Stimulated activated naive B cell treated with anti-CD40 and anti-IgM and Interleukin-4, amounts not matched to agents 10 μg/mL and 1 μg/mL and 100 μg/mL, for 72 hours (primary cell): Measurements from ENCODE around the gene PATE3.

Source experiments
- ATAC-seq, 2 donors: fragments of 150-1000 bp; cut with Tn5 transposase; replicated peaks; 2 replicates each; pipeline ENCODE4 v1.10.0; 2021; ENCODE audit warnings: moderate library complexity in 1 of 2
- DNase-seq: peaks from one replicate; pipeline ENCODE4 v3.0.0; 2021
- H3K27ac Mint-ChIP-seq: one replicate; pipeline ENCODE4 v1.8.0; 2022; ENCODE audit warnings: mild to moderate bottlenecking, mixed read lengths
- H3K27me3 Mint-ChIP-seq, 2 donors: one replicate each; pipeline ENCODE4 v1.8.0; 2022; ENCODE audit warnings: mixed read lengths in 2 of 2
- H3K36me3 Mint-ChIP-seq, 2 donors: one replicate each; pipeline ENCODE4 v1.8.0; 2022; ENCODE audit warnings: mixed read lengths in 2 of 2, mild to moderate bottlenecking in 1 of 2
- H3K4me1 Mint-ChIP-seq, 2 donors: one replicate each; pipeline ENCODE4 v1.8.0; 2022; ENCODE audit warnings: mixed read lengths in 2 of 2, mild to moderate bottlenecking in 1 of 2
- H3K4me3 Mint-ChIP-seq, 2 donors: one replicate each; pipeline ENCODE4 v1.8.0; 2022; ENCODE audit warnings: mild to moderate bottlenecking in 2 of 2, mixed read lengths in 2 of 2, moderate library complexity in 1 of 2
- H3K9me3 Mint-ChIP-seq, 2 donors: one replicate each; pipeline ENCODE4 v1.8.0; 2022; ENCODE audit warnings: mixed read lengths in 2 of 2, mild to moderate bottlenecking in 1 of 2

PATE3 gene

GRCh38 chr11:125784678-125785077 lies 3.2 kb upstream of the PATE3 start:
- Mint-ChIP-seq H3K4me3 (no peak overlapping the region), H3K27me3 (peaks cover 3 to 8% of the 10 kb centered on the region in 2 donors), H3K36me3 (no peaks in the 10 kb centered on the region), H3K4me1 (no peaks in the 10 kb centered on the region), H3K27ac (no peak overlapping the region), H3K9me3 (peaks cover 7 to 9% of the 10 kb centered on the region in 2 donors)
- DNase-seq (no peak), ATAC-seq (no peak)

- H3K9me3 Mint-ChIP-seq = peaks cover 14 to 23% of the 10 kb centered on the region in 2 donors
- no peak overlapping the region for H3K4me3 Mint-ChIP-seq
- DNase-seq = no peak
These were observed 2.9 kb downstream of the PATE3 start for GRCh38 chr11:125790825-125791224.

GRCh38 chr11:125797641-125798040 lies 9.7 kb downstream of the PATE3 start:
- Mint-ChIP-seq H3K36me3 (peaks cover 4% of the 10 kb centered on the region in 2 donors), H3K27me3 (peaks cover 0 to 10% of the 10 kb centered on the region in 2 donors), H3K9me3 (peaks cover 40 to 45% of the 10 kb centered on the region in 2 donors), H3K27ac (no peak overlapping the region), H3K4me1 (no peaks in the 10 kb centered on the region), H3K4me3 (no peak overlapping the region)
- DNase-seq (no peak), ATAC-seq (no peak)

More at GRCh38 chr11:125790825-125791224, 2.9 kb downstream of the PATE3 start:
- ATAC-seq = no peak
- Mint-ChIP-seq H3K27me3 (peaks cover 0 to 6% of the 10 kb centered on the region in 2 donors), H3K4me1 (no peaks in the 10 kb centered on the region), H3K27ac (no peak overlapping the region), H3K36me3 (no peaks in the 10 kb centered on the region)

GRCh38 chr11:125799808-125800207 lies 11.9 kb downstream of the PATE3 start:
- peaks cover 0 to 10% of the 10 kb centered on the region in 2 donors for H3K27me3 Mint-ChIP-seq
- no peaks in the 10 kb centered on the region for H3K4me1 Mint-ChIP-seq
- no peak overlapping the region for H3K4me3 Mint-ChIP-seq
- H3K27ac Mint-ChIP-seq = no peak overlapping the region
- H3K9me3 Mint-ChIP-seq = peaks cover 39 to 48% of the 10 kb centered on the region in 2 donors
- peaks cover 4% of the 10 kb centered on the region in 2 donors for H3K36me3 Mint-ChIP-seq
- DNase-seq (no peak), ATAC-seq (no peak)

- ATAC-seq = no peak
- no peak for DNase-seq
- peaks cover 30 to 35% of the 10 kb centered on the region in 2 donors for H3K9me3 Mint-ChIP-seq
- no peaks in the 10 kb centered on the region for H3K4me1 Mint-ChIP-seq
- H3K4me3 Mint-ChIP-seq = no peak overlapping the region
- H3K27ac Mint-ChIP-seq = no peak overlapping the region
- H3K36me3 Mint-ChIP-seq = peaks cover 4% of the 10 kb centered on the region in 2 donors
- peaks cover 0 to 10% of the 10 kb centered on the region in 2 donors for H3K27me3 Mint-ChIP-seq
These were observed 14.5 kb downstream of the PATE3 start for GRCh38 chr11:125802387-125802786.

- Mint-ChIP-seq H3K9me3 (peaks cover 13 to 18% of the 10 kb centered on the region in 2 donors), H3K4me1 (no peaks in the 10 kb centered on the region), H3K36me3 (no peaks in the 10 kb centered on the region), H3K27ac (no peak overlapping the region), H3K27me3 (no peaks in the 10 kb centered on the region), H3K4me3 (no peak overlapping the region)
- DNase-seq = no peak
- no peak for ATAC-seq
These were observed 20.0 kb downstream of the PATE3 start for GRCh38 chr11:125807909-125808308.

GRCh38 chr11:125833016-125833415 lies 45.1 kb downstream of the PATE3 start, which contains the start of gene PATE4:
TSS of gene PATE4 (plus strand) at chr11:125833316. CDS start at chr11:125833360, 44 bp downstream.
- ATAC-seq = no peak

GRCh38 chr11:125835748-125836147 lies 47.8 kb downstream of the PATE3 start:
- H3K27ac Mint-ChIP-seq = no peak overlapping the region
- peaks cover 12 to 25% of the 10 kb centered on the region in 2 donors for H3K27me3 Mint-ChIP-seq
- DNase-seq = no peak
- peaks cover 6 to 7% of the 10 kb centered on the region in 2 donors for H3K9me3 Mint-ChIP-seq
- H3K4me1 Mint-ChIP-seq = no peaks in the 10 kb centered on the region
- no peak for ATAC-seq
- no peak overlapping the region for H3K4me3 Mint-ChIP-seq
- H3K36me3 Mint-ChIP-seq = no peaks in the 10 kb centered on the region

More at GRCh38 chr11:125833016-125833415, 45.1 kb downstream of the PATE3 start, which contains the start of gene PATE4:
- no peak for DNase-seq
- peaks cover 8 to 20% of the 10 kb centered on the region in 2 donors for H3K27me3 Mint-ChIP-seq
- no peak within 1 kb of the TSS for H3K4me3 Mint-ChIP-seq
- H3K9me3 Mint-ChIP-seq = peaks cover 6 to 12% of the 10 kb centered on the region in 2 donors
- no peak within 1 kb of the TSS for H3K27ac Mint-ChIP-seq
- no peaks in the 10 kb centered on the region for H3K36me3 Mint-ChIP-seq
- no peaks in the 10 kb centered on the region for H3K4me1 Mint-ChIP-seq
